GM12865 (cell line): ENCODE data around the gene AQP12B.
"Not testable (repeated sequence)": the region's sequence is repeated elsewhere in the genome, so short reads cannot be mapped to it uniquely, and the experiment has no call there.

ENCODE experiments used
- DNase-seq: peaks from one replicate; pipeline ENCODE4 v3.0.0; 2010; ENCODE audit warnings: low read depth
- H3K4me3 ChIP-seq: 2 replicates; pipeline ENCODE4 v1.5.1; 2011; ENCODE audit warnings: mild to moderate bottlenecking, low read depth, low read length, control low read depth
- TF ChIP-seq, protein P1 (sequence below): IDR thresholded peaks from 2 replicates; pipeline ENCODE4 v1.5.1; 2011; ENCODE audit warnings: low read length, control low read depth, low read depth, inconsistent platforms; ENCODE audit not compliant: insufficient read depth; ENCODE audit errors: missing control alignments

AQP12B gene

DNA sequence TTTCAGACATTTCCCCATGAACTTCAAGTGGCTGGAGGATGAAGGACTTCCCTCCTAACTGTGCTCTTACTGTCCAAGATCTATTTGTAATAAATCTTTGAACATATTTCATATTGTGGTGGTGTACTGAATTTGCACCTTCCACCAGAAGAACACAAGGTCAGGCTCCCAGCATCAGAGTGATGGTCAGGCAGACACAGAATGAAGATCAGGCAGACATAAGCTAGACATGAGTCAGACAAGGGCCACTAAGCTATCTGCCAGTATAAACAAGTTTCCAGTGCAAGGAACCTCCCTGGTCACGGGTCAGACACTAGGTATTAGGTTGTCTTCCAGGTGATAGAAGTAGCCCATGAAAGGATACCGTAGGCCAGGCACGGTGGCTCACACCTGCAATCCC is 20.0 kb downstream of the AQP12B start:
- TF ChIP-seq, protein P1, sequence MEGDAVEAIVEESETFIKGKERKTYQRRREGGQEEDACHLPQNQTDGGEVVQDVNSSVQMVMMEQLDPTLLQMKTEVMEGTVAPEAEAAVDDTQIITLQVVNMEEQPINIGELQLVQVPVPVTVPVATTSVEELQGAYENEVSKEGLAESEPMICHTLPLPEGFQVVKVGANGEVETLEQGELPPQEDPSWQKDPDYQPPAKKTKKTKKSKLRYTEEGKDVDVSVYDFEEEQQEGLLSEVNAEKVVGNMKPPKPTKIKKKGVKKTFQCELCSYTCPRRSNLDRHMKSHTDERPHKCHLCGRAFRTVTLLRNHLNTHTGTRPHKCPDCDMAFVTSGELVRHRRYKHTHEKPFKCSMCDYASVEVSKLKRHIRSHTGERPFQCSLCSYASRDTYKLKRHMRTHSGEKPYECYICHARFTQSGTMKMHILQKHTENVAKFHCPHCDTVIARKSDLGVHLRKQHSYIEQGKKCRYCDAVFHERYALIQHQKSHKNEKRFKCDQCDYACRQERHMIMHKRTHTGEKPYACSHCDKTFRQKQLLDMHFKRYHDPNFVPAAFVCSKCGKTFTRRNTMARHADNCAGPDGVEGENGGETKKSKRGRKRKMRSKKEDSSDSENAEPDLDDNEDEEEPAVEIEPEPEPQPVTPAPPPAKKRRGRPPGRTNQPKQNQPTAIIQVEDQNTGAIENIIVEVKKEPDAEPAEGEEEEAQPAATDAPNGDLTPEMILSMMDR, result no peak
- no peak for DNase-seq
- H3K4me3 ChIP-seq, result no peak overlapping the region

DNA sequence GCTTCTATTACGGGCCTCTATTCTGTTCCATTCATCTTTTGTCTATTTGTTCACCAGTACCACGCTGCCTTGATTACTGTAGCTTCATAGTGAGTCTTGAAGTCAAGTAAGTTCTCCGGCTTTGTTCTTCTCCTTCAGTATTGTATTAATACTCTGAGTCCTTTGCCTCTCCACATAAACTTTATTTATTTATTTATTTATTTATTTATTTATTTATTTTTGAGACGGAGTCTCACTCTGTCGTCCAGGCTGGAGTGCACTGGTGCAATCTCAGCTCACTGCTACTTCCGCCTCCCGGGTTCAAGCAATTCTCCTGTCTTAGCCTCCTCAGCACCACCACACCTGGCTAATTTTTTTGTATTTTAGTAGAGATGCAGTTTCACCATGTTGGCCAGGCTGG is 22.8 kb downstream of the AQP12B start:
- DNase-seq, H3K4me3 ChIP-seq: not testable (repeated sequence)

DNA sequence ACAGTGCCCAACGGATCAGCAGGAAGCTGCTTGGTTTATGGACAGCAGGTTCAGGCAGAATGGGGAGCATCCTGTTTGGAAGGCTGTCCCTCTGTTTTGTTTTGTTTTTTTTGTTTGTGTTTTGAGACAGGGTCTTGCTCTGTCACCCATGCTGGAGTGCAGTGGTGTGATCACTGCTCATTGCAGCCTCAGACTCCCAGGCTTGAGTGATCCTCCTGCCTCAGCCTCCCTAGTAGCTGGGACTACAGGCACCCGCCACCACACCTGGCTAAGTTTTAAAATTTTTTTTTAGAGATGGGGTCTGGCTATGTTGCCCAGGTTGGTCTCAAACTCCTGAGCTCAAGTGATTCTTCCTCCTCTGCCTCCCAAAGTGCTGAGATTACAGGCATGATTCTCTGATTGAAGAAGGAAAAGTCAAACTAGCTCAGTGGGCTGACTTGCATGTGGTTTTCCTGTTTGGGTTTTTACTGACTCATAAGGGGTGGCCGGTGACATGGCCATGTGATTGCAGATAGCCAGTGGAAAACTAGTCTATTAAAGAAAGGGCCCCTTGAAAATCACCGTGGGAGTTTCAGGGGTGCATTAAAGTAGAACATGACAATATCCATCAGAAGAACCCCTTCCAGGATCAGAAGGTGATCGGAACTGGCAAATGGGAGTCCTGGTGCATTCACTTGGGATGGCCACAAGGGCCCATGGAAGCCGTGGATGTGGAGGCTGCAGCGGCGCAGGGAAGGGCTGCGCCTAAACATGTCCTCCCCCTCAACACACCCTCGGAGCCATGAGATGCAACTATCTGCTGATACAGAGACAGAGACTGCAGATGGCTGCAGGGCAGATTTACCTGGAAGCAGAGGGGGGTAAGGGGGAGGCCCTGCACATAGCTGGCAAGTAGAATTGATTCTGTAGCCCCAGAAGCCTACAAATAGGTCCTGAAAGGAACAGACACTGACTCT is 26.5 kb downstream of the AQP12B start:
- TF ChIP-seq, protein P1, result no peak
- peak; percentile 69 for DNase-seq
- H3K4me3 ChIP-seq, result no peak overlapping the region

DNA sequence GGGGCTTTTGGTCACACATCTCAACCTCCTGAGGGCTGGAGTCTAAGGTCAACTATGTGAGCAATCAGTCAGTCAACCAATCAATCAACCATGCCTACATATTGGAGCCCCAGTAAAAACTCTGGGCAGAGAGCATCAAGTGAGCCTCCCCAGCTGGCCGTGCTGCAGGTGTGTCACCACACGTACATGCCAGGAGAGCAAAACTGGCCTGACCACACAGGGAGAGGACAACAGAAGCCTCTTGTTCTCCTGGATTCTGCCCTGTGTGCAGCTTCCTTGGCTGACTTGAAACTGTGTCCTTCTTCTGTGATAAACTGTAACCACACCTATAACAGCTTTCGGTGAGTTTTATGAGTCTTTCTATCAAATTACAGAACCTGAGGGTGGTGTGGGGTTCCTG is 31.5 kb downstream of the AQP12B start:
- TF ChIP-seq, protein P1, result no peak
- no peak for DNase-seq
- H3K4me3 ChIP-seq, result no peak overlapping the region

DNA sequence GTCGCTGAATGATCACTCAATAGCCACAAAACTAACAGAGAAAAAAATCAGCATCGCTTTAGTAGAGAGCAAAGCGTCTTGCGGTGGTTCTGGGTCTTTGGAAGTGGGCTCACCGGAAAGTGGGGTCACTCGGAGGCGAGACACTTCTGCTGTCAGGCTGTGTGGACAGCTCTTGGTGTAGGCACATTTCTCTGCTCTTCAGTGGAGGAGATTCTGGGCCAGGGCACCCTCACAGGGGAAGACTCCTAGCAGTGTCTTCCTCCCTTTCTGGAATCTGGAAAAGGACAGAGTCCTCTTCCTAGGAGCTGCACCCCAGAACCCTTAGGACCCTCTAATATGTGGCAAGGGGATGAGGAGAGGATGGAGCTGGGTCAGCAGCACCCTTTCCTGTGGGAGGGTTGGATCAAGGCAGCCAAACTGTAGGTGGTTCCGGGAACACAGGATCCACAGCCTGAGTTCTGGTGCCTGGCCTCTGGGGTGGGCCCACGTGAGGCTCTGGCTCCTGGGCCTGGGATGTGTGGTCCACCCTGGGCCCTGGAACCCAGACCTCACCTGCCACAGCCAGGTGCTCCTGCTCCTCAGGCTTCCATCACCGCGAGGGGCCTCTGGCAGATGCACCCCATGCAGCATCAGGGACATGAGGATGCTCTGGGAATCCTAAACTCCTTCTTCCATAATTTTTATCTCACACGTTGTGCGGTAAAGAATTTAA is 32.3 kb downstream of the AQP12B start:
- TF ChIP-seq, protein P1, result no peak
- H3K4me3 ChIP-seq, result no peak overlapping the region
- no peak for DNase-seq

DNA sequence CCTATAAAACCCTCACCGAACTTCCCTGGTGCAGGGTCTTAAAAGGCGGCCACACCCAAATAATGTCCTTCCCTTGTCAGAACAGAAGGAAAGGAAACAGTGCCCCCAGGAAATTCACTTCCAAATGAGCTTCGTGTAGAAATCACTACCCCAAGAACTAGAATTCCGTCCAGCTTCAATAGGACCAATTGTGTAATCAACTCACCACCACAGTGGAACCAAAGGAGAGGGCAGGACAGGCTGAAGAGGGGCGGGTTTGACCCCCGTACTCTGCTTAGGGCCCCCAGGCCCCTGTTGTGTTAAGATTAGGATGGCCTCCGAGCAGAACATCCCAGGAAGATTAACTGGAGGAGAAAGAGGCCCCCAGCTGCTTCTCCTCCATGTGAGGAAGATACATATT is 33.4 kb downstream of the AQP12B start:
- H3K4me3 ChIP-seq, result no peak overlapping the region
- no peak for DNase-seq
- TF ChIP-seq, protein P1, result no peak

DNA sequence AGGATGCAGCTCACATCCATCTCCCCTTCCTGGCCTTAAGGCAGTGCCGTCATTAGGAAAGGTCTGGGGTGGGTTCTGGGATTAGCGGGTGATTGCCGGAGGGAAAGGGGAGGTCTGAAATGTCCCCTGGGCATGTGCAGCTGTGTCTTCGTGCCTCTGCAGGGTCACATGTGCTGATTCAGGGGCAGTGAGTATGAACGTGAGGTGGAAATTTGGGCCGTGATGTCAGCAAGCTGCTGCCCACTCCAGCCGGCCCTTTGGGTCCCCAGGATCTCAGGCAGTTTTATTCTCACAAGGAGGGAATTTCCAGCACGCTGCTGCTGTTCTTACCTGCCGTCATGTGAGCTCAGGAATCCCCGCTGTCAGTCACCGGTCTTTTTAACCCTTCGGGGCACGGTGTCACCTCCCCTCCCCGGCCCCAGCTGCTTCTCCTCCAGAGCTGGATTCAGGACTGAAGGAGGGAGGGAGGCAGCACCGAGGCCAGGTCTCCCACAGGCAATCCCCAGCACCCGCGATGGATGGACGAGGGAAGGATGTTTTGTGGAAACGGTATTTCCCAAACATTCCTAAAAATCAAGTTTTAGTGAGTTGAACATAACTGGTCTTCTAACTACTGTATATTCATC is 33.9 kb downstream of the AQP12B start:
- no peak overlapping the region for H3K4me3 ChIP-seq
- peak; percentile 37 for DNase-seq
- TF ChIP-seq, protein P1, result no peak
